Measurements from ENCODE around the gene SLC16A3. TPM values are rescaled to one million over a fixed set of nuclear protein-coding genes. Genes with fewer than 3 reads are reported as not detected.

The SLC16A3 gene
- total and polyA plus RNA-seq, 2 of the 4 experiments (the other 2 are of a cell fraction): 49.1 to 181 TPM

DNA sequence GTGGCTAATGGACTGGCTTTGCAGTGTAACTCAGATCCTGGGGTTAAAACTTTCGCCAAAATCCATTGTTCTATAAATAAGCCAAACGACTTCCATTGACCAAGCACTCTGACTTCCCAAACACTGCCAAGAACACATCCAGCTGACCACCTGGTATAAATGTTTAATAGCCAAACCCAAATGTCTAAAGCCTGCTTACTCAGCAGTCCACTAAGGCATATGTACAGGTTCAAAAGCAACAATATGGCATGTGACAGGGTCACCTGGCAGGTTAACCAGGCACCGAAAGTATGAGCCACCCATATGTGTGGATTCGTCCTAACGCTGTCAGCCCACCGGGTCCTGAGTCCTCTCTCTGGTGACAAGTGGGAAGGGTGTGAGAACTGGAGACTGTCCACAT is 42.6 kb downstream of the SLC16A3 start:
- Histone ChIP-seq H3K56ac (ENCODE audit: extremely low read depth, insufficient read depth, low read length) (no peak overlapping the region), H3K18ac (ENCODE audit: low read depth, low read length) (no peak overlapping the region), H3K27me3 (ENCODE audit: control insufficient read depth, insufficient read depth, low read length) (no peaks in the 10 kb centered on the region), H4K91ac (ENCODE audit: insufficient read depth, low read depth, low read length) (no peak overlapping the region), H3K9me3 (ENCODE audit: control insufficient read depth, insufficient read depth, low read length) (no peaks in the 10 kb centered on the region), H2BK5ac (ENCODE audit: low read depth, low read length, poor library complexity, severe bottlenecking) (no peak overlapping the region), H3K23ac (ENCODE audit: low read depth, low read length) (peak overlapping the region; percentile 2; the same call in 1 of the 2 replicates), H2AFZ (replicated peaks; ENCODE audit: low read length, poor library complexity) (no peak overlapping the region), H2BK15ac (ENCODE audit: low read depth, low read length) (no peak overlapping the region), H4K5ac (ENCODE audit: low read depth, low read length) (no peak overlapping the region), H3K79me1 (ENCODE audit: low read depth in 1 of 2, low read length in 2 of 2) (peaks cover 7 to 59% of the 10 kb centered on the region in 2 experiments), H3K27ac (ENCODE audit: insufficient read depth, low read length) (no peak overlapping the region), H2AK5ac (ENCODE audit: low read depth, low read length) (no peak overlapping the region), H4K20me1 (ENCODE audit: insufficient read depth, low read length) (peaks cover 64% of the 10 kb centered on the region), H3K14ac (replicated peaks; ENCODE audit: low read depth, low read length) (no peak overlapping the region), H3K9me1 (ENCODE audit: insufficient read depth, low read length) (peaks cover 33% of the 10 kb centered on the region), H3K4ac (ENCODE audit: low read depth, low read length) (no peak overlapping the region), H3K9ac (ENCODE audit: low read depth, low read length) (no peak overlapping the region), H3K4me2 (ENCODE audit: low read depth, low read length) (no peak overlapping the region; the same call in 1 of the 2 replicates), H3K36me3 (ENCODE audit: control insufficient read depth, insufficient read depth, low read length) (peaks cover 30% of the 10 kb centered on the region), H2AK9ac (replicated peaks; ENCODE audit: low read depth, low read length, poor library complexity) (no peak overlapping the region), H2BK20ac (ENCODE audit: low read depth, low read length) (no peak overlapping the region), H2BK120ac (ENCODE audit: low read depth, low read length) (no peak overlapping the region), H3K4me3 (ENCODE audit: insufficient read depth, low read depth, low read length) (no peak overlapping the region), H4K8ac (ENCODE audit: low read depth in 2 of 2, low read length in 2 of 2) (no peak overlapping the region), H3K4me1 (ENCODE audit: control insufficient read depth, insufficient read depth, low read length) (peaks cover 37% of the 10 kb centered on the region)
- dilution Hi-C loops (cut with HindIII; ENCODE audit: low sequenced_read_pairs, unreplicated experiment): no loop called here
- in situ Hi-C loops (cut with MboI; ENCODE audit: low sequenced_read_pairs): no loop called here
- intact Hi-C loops (cut with micrococcal nuclease): no loop called here
- no peak for ATAC-seq (ENCODE audit: low read depth)
- BruUV-seq (replicated peaks): TSS peak; percentile 30
- ChIA-PET POLR2A (ENCODE audit: unreplicated experiment) (no interaction called here), CTCF (no interaction called here)
- TF ChIP-seq POLR2A (IDR thresholded peaks at IDR 0.05; ENCODE audit: low read depth, low read length): 0 out of 2 replicates have a peak, but pooled peaks have one; percentile 16
- no peak for TF ChIP-seq RFX5 (IDR thresholded peaks at IDR 0.05; ENCODE audit: low read depth, low read length)
- 93% methylated on average over 3 of the region's 6 CpGs; no CpG with 5 or more reads in 1 of the 2 experiments for WGBS, 2 experiments (ENCODE audit: extremely low coverage in 2 of 2, insufficient read length in 1 of 2)
- no peak for DNase-seq
